ENCODE measurements around the gene COPG1. TPM values are rescaled to one million over a fixed set of nuclear protein-coding genes. Genes with fewer than 3 reads are reported as not detected.

Gene COPG1
- total RNA-seq, 3 donors from 2014 or later = 157 to 274 (median 228) TPM

DNA sequence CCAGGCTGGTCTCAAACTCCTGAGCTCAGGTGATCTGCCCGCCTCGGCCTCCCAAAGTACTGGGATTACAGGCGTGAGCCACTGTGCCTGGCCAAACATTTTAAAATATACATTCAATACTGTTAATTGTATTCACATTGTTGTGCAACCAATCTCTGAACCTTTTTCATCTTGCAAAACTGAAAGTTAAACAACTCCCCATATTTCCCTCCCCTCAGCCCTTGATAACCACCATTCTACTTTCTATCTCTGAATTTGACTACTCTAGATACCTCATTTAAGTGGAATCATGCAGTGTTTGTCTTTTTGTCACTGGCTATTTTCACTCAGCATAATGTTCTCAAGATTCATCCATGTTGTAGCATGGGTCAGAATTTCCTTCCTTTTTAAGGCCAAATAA lies 59.2 kb downstream of the COPG1 start:
- Histone ChIP-seq H3K4me3 (no peak overlapping the region), H3K4me1 (ENCODE audit: low read depth) (no peaks in the 10 kb centered on the region), H3K36me3 (ENCODE audit: low read depth) (no peaks in the 10 kb centered on the region), H3K9me3 (no peaks in the 10 kb centered on the region)
- intact Hi-C loops (cut with DNase I, micrococcal nuclease) = no loop called here
- TF ChIP-seq, protein P1, sequence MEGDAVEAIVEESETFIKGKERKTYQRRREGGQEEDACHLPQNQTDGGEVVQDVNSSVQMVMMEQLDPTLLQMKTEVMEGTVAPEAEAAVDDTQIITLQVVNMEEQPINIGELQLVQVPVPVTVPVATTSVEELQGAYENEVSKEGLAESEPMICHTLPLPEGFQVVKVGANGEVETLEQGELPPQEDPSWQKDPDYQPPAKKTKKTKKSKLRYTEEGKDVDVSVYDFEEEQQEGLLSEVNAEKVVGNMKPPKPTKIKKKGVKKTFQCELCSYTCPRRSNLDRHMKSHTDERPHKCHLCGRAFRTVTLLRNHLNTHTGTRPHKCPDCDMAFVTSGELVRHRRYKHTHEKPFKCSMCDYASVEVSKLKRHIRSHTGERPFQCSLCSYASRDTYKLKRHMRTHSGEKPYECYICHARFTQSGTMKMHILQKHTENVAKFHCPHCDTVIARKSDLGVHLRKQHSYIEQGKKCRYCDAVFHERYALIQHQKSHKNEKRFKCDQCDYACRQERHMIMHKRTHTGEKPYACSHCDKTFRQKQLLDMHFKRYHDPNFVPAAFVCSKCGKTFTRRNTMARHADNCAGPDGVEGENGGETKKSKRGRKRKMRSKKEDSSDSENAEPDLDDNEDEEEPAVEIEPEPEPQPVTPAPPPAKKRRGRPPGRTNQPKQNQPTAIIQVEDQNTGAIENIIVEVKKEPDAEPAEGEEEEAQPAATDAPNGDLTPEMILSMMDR (IDR thresholded peaks at IDR 0.05) = no peak
- no peak for DNase-seq
- no peak for ATAC-seq

DNA sequence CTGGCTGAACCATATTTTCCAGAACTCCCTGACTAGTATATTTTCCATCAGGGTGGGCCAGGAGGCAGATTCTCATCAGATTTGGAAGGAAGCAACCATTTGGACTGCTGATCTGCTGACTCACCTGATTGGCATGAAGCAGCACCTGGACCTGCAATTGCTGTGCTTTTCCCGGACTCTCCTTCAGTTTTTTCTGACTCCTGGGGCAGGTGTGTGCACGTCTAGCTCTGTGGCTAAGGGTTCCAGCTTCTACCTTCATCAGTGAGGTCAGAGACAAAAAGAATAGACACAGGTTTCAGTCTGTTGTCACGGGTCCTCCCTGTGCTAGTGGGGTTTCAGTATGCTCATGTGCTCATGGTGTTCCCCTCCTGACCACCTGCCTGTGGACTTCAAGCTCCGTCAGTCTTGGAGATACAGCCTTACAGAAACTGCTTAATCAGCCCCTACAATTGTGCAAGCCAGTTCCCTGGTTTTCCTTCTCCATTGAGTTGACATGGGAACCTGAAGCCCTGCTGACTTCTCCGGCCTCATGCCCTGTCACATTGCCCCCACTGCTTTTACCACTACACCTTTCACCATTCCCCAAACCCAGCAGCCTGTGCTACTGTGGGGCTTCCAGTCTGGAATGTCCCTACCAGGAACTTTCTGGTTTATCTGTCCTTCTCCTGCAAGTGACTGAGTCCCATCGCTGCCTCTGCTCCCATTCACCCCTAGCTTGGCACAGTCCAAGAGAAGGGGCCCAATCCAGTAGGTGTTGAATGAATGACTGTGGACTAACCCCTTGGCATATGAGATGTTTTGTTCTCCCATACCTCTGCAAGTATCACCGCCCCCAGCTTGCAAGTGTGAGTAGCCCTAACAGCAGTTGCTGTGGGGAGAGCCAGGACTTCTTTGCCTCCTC lies 61.0 kb downstream of the COPG1 start:
- TF ChIP-seq, protein P1 (IDR thresholded peaks at IDR 0.05) = no peak
- Histone ChIP-seq H3K4me1 (ENCODE audit: low read depth) (peaks cover 9% of the 10 kb centered on the region), H3K4me3 (no peak overlapping the region), H3K36me3 (ENCODE audit: low read depth) (no peaks in the 10 kb centered on the region), H3K9me3 (no peaks in the 10 kb centered on the region)
- DNase-seq (no peak), ATAC-seq (no peak)
- intact Hi-C loops (cut with DNase I, micrococcal nuclease) = no loop called here

DNA sequence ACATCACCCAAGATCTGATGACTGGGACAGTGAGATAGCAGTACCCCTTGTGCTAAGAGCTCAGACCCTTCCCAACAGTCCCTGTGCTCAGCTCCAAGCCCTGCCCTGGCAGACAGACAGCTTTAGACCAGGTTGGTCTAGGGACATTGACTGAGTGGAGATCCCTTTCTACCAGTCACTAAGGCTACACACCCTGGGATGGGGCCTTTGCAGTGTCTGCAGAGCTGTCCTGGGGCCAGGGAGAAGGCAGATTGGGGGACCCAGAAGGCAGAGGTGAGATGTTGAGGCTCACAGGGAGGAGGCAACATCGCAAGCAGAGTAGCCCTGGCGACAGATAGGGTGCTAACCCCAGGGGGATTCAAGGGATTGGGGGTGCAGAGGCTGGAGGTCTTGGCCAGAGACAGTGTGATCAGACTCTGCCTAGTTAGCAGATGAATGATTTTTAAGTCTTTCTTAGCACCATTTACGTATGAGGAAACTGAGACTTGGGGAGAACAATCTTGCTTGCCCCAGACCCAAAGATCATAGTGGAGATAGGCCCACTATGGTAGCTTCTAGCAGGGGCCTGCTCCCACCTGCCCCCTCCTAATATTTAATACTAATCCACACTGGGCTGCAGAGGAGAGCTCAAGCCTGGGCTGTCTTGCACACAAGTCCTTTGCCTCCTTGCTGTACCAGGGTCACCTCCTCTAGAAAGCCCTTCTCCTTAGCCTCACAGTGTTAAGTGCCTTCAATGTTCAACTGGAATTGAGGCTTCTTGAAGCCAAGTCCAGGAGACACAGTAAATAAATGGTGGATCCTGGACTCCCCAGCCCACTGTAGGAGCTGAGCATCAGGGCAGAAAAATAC lies 61.9 kb downstream of the COPG1 start:
- no peak for DNase-seq
- Histone ChIP-seq H3K36me3 (ENCODE audit: low read depth) (no peaks in the 10 kb centered on the region), H3K4me1 (ENCODE audit: low read depth) (peaks cover 9% of the 10 kb centered on the region), H3K4me3 (no peak overlapping the region), H3K9me3 (no peaks in the 10 kb centered on the region)
- intact Hi-C loops (cut with DNase I, micrococcal nuclease) = no loop called here
- TF ChIP-seq, protein P1 (IDR thresholded peaks at IDR 0.05) = no peak
- no peak for ATAC-seq

DNA sequence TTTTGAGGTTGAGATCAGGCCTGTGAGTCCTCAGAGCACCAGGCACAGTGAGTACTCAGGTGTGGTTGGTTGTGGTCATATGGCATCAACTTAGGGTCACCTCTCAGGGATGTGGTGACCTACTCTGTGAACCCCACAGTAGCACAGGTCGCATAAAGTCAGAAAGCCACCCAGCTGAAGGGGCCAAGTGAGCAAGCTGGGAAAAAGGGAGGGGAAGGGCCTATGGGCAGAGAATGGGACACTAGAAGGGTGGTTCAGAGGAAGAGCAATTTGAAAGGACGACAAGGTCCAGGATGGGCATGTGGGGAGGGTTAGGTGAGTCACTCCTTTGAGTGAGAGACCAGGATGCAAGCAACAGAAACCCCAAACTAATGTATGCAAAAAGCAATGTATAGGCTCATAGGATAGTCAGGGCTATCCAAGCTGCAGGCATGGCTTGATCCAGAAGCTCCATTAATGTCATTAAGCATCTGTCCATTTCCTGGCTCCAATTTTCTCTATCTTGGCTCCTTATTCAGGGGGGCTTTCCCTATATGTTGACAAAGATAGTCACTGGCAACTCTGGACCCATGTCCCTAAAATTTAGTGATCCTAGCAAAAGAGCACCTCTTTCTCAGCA lies 62.7 kb downstream of the COPG1 start:
- Histone ChIP-seq H3K4me3 (no peak overlapping the region), H3K4me1 (ENCODE audit: low read depth) (peaks cover 13% of the 10 kb centered on the region), H3K9me3 (no peaks in the 10 kb centered on the region), H3K36me3 (ENCODE audit: low read depth) (no peaks in the 10 kb centered on the region)
- DNase-seq = no peak
- no peak for ATAC-seq
- TF ChIP-seq, protein P1 (IDR thresholded peaks at IDR 0.05) = no peak
- intact Hi-C loops (cut with DNase I, micrococcal nuclease) = no loop called here

DNA sequence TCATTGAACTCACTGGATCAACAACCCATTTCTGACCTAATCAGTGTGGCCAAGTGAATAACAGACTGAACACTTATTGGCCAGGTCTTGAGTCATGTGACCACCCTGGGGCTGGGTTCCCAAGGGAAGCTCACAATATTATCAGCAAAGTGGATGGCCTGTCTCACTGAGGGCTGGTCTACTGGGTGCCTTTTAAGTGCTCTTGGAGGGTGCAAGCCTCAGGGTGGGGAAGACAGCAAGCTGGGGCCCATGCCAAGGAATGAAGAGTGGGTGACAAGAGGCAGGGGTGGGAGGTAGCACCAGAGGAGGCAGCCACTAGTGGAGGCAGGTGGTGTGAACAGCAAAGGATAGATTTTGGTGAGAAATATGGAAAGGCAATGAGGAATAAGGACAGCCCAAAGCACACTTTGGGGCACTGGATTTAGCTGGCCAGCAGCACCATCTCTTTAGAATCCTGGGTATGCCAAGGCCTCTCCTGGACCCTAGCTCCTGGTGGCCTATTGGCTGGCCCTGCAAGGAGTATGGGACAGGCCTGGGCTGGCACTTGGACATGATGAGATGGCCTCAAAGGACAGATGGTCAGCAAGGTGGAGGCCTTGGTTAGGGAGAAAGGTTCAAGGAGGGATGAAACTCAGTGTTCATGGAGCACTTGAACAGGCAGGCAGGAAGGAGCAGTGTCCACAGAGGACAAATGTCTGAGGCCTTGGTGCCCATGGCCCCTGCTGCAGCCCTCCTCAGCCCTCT lies 63.4 kb downstream of the COPG1 start:
- intact Hi-C loops (cut with DNase I, micrococcal nuclease) = no loop called here
- ATAC-seq (no peak), DNase-seq (no peak)
- TF ChIP-seq, protein P1 (IDR thresholded peaks at IDR 0.05) = no peak
- H3K9me3 ChIP-seq = no peaks in the 10 kb centered on the region
- H3K4me3 ChIP-seq = no peak overlapping the region
- peaks cover 16% of the 10 kb centered on the region for H3K4me1 ChIP-seq (ENCODE audit: low read depth)
- H3K36me3 ChIP-seq (ENCODE audit: low read depth) = no peaks in the 10 kb centered on the region

Data from mucosa of descending colon (tissue), 3 donors.